NCI-H748 treated with DMSO at 0.1 percent for 48 hours (cell line): ENCODE results near the gene RAB9B.

Experiments used
- DNase-seq: peaks from one replicate; lab custom pipeline; 2025; lab: John Stamatoyannopoulos, UW

Gene RAB9B

DNA sequence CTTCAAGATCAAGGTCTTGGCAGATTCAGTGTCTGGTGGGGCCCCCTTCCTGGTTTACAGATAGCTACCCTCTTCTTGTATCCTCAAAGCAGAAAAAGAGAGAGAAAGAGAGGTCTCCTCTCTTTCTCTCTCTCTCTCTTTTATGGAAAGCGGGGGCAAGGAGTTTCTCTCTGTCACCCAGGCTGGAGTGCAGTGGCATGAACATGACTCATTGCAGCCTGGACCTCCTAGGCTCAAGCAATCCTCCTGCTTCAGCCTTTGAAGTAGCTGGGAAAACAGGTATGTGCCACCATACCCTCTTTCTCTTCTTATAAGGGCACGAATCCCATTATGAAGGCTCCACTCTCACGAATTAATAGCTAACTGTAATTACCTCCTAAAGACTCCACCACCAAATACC, 20.2 kb downstream of the RAB9B start:
- DNase-seq = no peak

DNA sequence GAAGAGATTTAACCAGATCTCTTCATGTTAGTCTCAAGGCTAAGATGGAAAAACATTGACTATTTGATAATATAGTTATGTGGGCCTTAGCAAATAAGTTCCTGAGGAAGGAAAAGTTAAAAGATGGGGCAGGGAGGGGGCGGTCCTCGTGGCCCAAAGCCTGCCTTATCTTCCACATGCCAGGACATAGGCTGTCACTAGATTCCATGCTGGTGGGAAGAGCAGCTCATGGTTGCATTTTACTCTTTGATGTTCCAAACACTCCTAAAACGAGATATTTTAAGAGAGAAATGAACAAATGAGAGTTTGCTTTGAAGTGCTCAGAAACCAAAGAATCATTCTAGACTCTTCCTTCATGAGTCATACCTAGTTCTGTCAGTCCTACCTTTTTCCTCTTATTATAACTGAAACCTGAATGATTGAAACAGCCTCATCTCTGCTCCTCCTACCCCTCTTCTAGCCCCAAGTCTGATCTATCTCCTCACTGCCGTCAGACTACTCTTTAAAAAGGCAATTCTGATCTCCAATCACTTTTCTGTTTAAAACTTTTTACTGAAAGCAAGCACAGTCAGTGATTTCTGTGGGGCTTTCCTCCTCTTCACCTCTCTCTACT, 25.1 kb downstream of the RAB9B start:
- no peak for DNase-seq

DNA sequence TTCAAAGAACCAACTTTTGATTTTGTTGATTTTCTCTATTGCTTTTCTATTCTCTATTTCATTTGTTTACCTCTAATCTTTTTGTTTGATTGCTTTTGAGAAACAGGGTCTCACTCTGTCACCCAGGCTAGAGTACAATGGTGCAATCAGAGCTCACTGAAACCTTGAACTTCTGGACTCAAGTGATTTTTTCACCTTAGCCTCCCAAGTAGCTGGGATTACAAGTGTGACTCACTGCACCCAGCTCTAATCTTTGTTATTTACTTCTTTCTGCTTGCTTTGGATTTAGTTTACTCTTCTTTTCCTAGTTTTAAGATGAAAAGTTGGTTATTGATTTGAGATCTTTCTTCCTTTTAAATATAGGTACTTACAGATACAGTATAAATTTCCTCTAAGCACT, 26.2 kb downstream of the RAB9B start:
- no peak for DNase-seq

DNA sequence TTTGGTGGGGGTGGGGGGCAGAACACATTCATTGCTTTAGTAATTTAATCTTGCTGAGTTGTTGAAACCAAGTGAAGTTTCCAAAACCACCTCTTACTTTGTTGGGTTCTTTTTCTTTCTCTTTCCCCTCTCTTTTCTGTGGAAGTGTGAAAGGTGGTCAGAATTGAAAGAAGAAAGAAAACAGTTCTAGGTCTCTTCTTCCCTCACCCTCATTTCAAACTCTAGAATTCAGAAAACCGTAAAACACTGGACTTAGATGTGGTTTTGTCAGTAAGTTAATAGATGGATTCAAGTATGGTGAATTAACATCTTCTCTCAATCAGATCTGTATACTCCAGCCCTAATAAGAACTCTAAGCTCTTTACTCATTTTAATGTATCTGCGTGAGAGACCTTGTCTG, 31.7 kb downstream of the RAB9B start:
- no peak for DNase-seq

DNA sequence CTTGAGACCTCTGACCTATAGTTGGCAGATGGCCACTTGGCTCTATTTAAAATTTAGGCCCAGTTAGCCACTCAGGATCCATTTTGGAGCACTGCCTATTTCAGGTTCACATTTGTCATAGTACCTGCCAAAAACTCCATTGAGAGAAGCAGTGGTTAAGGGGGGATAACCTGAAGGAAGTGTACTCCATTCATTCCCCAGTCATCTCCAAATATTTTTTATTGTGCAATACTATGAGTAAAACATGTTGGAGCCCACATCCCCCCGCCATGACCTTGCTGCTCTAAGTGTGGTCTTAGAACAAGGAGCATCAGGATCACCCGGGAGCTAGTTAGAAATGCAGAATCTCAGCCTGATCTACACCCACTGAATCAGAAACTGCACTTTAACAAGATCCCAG, 34.4 kb downstream of the RAB9B start:
- DNase-seq = no peak

DNA sequence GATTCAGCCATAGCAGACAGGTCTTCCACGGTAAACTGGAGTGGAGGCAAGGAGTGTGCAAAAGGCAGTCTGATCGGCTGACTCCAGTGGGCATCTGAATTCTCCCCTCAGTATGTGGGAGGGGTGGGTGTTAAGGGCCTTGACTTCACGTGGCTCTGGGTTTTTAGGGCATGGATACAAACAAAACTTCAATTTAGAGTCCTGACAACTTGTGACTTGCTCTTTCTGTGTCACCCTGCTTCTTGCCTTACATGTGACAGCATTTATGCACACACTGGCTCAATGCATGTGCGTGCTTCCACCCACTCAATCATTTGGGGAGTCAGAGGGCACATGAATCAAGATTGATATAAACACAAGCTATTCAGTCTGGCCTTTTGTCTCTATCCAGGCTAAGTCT, 37.9 kb downstream of the RAB9B start:
- no peak for DNase-seq

DNA sequence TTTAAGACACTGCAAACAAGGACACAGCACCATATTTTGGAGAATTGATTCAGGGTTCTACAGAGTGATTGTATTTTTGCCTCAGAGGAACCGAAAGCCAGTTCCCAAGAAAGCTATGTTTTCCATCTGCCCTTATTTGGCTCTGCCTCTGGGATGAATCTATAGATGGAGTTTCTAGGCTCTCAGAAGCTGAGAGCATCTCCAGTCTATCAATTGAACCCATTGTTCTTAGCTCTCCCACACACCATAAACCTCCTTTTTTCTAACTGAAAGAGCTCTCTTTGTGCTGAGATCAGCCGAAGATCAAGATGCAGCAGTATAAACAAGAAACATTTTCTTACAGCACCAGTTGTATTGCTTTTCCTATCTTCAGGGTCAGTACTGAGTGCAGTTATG, 38.5 kb downstream of the RAB9B start:
- no peak for DNase-seq

DNA sequence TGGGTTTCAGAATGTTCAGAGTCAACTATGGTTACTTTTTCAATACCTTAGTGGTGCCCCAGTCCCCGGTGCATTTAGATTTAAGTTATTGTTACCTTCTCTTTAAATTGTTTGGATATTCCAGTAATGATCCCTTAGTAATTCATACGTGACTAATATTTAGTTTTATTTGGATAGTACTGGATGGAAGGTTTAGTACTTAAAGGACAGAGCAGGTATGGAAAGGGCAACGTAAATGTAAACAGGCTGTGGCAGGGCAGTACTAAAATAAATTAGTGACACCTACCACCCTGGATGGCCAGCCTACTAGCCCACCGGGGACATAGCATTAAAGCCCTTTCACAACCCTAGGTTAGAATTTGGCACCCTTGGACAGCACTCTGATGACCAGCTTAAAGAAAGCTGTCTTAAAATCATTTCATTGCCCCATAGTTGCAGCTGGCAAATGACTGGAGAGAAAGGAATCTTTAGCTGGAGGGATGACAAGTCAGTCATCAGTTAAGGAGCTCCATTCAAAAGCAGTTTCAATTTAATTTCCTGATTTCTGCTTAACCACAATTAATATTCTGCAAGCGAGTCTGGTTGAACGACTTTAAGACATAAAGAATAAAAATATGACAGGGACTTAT, 39.0 kb downstream of the RAB9B start:
- DNase-seq = no peak

DNA sequence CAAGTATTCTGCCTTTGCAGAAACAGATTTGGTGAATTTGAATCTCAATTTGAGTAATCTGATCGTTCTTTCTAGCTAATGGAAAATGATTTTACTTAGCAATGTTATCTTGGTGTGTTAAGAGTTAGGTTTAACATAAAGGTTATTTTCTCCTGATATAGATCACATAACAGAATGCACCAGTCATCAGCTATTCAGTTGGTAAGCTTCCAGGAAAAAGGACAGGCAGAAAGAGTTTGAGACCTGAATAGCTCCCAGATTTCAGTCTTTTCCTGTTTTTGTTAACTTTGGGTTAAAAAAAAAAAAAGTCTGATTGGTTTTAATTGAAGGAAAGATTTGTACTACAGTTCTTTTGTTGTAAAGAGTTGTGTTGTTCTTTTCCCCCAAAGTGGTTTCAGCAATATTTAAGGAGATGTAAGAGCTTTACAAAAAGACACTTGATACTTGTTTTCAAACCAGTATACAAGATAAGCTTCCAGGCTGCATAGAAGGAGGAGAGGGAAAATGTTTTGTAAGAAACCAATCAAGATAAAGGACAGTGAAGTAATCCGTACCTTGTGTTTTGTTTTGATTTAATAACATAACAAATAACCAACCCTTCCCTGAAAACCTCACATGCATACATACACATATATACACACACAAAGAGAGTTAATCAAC, 40.1 kb downstream of the RAB9B start:
- DNase-seq = no peak

DNA sequence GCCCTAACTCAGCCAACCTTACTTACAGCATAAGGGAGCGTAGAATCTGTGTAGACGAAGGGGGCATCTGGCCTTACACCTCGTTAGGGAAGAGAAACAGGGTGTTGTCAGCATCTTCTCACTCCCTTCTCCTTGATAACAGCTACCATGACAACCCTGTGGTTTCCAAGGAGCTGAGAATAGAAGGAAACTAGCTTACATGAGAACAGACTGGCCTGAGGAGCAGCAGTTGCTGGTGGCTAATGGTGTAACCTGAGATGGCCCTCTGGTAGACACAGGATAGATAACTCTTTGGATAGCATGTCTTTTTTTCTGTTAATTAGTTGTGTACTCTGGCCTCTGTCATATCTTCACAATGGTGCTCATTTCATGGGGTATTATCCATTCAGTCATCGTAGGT, 40.8 kb downstream of the RAB9B start:
- DNase-seq = peak; percentile 1

DNA sequence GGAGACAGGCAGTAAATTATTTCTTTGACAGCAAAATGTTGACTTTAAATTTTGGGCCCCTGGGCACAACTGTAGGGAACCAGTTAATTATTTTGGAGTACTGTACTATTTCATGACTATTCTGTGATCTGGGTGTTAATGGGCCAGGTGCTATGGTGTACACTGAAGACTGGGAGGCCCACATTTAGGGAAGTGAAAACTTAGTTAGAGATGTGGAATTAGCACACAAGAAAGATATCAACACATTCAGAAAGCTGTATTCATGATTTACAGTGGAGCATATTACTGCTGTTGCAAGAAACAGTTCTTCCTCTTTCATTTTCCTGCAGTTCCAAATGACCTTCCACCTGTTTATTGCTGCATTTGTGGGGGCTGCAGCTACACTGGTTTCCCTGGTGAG, 43.1 kb downstream of the RAB9B start:
- no peak for DNase-seq

DNA sequence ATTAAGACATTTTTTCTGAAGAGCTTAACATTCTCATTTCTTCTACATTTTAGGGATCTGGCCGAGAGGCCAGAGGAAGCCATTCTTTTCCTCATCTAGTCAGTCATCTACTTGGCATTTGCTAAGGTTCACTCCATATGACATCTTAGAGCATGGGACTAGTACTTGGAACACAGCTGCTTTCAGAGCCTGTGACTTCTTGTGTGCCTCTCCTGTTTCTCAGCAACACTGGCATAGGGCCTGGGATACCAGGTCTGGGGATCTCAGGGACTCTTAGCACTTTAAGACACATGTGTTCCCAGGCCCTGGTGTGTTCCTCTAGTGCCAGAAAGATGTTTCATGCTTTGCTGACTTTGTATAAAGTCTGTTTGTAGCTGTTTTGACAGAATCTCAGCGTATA, 48.1 kb downstream of the RAB9B start:
- DNase-seq = no peak

DNA sequence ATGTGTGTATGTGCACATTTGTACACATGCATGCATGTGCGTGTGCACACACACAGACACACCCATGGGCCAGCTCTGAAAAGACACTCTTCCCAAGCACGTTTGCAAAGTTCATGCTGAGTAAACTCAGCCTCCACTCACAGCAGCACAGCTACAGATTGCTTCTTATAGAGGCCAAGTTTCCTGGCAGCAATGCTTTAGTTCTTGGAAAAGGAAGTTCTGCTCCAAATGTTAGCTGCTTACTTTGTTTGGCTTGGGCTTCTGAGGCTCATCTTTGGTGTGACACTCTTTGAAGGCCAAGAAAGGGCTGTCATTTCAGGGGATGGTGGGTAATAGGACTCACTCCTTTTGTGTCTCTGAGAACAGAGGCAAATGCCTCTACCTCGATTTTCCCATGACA, 48.9 kb downstream of the RAB9B start:
- no peak for DNase-seq

DNA sequence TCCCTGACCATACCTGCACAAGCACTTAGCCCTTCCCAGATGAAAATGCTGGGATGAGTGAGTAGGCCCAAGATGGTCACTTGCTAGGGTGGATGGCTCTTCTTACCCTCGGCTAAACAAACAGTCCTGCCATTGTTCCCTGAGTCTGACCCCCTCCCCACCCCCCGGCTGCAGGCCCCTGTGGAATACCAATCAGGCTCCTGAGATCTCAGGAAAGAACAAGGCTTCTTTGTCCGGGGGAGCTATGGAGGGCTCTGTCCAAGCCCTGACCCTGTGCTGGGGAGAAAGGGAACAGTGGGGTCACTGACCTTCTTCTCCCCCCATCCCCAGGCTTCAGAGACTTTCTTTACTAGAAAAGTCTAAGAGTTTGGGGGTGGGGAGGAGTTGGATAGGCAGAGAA, 49.4 kb downstream of the RAB9B start:
- no peak for DNase-seq

DNA sequence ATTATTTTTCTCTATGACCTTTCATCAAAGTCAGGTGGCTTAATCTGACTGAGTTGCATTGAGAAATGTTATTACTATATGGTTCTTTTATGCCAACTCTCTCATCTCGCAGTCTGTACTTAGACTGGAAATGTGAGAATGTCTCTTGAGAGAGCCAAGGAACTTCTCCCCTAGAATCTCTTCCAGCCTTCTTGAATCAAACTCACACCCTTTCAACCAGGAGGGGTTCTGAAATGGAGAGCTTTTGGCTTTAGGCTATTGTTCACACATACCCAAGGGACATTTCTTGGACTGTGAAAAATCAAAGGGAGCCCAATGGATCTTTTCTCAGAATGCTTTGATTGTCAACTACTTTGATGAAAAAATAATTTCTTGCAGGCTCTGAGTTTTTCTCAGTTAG, 50.4 kb downstream of the RAB9B start:
- no peak for DNase-seq

DNA sequence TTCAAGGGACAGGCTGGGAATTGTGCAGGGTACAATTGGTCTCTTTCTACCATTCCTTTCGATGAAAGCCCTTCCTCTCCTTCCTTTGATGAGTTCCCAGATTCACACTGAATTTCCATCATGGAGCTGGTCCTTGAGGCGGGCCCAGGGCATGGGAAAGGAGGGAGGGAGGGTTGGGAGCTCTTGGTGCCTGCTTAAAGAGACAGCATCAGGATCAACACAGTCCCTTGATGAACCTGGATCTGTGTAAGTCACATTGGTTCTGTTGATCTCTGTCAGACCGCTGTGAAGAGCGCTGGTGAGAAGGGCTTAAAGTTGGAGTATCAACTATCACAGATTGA, 51.0 kb downstream of the RAB9B start:
- DNase-seq = no peak

DNA sequence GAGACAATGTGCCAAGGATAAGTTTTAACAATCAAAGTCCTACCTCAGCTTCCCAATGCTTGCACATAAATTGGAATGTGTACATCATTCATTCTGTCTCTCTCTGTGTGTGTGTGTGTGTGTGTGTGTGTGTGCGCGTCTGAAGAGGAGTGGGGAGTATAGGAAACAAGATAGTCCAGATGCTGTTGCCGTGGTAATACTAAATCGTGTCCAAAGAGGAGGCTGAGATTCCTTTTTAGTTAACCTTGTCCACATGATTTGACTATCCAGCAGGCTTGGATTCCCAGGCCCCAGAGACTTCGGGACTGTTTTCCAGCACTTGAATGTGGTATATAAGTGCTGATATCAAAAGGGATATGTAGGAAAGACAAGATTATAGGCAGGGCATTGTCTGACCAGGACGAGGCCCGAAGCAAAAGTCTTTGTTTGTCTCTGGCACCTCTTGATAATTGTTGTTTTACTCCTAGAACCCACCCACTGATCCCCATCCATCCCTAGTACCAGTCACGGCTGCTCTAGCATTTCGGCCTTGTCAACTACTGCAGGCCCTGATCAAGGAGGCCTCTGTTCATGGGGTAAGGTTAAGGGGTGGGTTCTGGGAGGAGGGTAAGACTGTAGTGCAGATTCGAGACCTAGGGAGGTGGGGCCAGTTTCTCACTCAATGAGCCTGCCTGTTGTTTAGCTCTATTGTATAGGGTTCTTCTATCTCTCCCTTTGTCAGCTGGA, 51.6 kb downstream of the RAB9B start:
- DNase-seq = no peak

DNA sequence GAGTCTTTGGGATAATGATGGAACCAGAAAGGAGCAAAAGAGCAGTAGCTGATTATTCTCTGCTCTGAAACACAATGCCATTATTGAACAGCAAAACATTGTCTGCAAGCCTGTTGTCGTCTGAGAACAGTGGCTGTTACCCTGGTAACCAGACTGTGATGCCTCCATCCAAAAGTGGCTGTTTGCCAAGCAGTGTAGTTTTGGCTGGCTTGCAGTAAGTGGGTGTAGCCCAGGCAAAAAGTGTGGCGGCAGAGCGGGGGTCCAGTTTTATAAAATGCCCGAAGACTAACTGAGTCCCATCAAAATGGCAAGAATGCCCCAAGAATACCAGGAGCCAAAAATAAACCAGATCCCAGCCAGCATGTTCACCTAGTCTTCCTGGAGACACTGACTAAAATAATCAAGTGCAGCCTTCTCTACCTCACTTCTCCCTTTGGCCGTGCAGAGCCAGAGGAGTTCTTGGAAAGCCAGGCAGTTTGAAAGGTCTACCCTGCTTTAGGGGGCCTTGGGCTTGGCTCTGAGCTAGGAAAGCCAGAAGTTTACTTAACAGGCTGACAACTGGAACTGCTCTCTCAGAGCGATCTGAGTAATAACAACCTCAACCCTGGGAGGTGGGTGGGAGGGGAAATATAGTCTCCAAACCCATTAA, 52.8 kb downstream of the RAB9B start:
- DNase-seq = peak; percentile 32

DNA sequence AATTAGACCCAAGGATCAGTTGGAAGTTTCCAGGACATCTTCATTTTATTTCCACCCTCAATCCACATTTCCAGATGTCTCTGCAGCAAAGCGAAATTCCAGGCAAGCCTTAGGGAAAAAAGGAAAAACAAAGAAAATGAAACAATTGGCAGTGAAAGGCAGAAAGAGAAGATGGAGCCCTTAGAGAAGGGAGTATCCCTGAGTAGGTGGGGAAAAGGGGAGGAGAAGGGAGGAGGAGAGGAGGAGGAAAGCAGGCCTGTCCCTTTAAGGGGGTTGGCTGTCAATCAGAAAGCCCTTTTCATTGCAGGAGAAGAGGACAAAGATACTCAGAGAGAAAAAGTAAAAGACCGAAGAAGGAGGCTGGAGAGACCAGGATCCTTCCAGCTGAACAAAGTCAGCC, 55.5 kb downstream of the RAB9B start, which contains the start of gene PLP1:
Gene PLP1 (plus strand): TSS at position 295 of the 400 bp plus-strand sequence. CDS start 156 bp downstream, outside the sequence.
- DNase-seq = no peak

DNA sequence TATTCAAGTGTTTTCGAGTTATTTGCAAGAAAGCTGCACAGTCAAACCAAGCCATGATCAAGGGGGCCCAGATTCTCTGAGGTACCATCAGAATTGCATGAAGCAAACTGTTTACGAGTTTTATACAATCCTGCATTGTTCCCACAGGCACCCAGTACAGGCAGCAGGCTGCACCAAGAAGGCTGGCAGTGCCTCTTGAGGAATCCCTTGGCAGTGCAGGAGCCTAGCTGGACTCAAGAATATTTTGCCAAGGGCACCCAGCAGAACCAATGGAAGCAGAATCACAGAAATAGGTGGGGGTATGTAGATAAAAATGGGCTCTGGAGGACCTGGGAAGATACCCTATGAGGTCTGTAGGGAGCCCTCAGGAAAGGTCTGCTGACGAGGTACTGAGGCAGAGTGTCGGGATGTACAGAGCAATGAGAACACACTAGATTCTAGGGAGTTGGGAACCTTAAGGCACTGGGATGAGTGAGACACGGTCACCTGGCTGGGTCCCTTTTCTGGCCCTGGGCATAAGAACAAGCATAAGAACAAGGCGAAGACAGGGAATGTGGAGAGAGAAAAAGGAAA, 57.9 kb downstream of the RAB9B start:
- DNase-seq = peak; percentile 1

DNA sequence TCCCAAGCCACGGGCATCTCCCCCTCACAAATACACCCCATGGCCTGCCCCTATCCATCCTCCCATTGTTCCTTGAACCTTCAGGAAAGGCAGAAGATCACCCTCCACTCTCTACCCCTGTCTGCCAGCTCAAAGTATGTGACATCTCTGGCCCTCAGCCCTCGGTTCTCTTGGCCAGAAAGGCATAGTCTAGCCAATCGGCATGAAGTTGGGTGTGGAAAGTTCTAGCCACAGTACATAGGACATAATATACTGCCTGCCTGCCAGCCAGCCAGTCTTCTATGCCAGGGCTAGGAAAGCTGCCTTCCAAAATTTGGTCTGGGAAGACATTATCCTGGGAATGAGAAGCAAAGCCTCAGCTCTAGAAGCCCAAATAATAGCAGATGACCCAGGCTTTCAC, 58.6 kb downstream of the RAB9B start:
- DNase-seq = no peak
